COLO668 (cell line): ENCODE measurements around the gene MED16.

ENCODE experiments used
- DNase-seq: peaks from one replicate; lab custom pipeline; 2025; ENCODE audit not compliant: unreplicated experiment; lab: John Stamatoyannopoulos, UW

MED16 gene, protein sequence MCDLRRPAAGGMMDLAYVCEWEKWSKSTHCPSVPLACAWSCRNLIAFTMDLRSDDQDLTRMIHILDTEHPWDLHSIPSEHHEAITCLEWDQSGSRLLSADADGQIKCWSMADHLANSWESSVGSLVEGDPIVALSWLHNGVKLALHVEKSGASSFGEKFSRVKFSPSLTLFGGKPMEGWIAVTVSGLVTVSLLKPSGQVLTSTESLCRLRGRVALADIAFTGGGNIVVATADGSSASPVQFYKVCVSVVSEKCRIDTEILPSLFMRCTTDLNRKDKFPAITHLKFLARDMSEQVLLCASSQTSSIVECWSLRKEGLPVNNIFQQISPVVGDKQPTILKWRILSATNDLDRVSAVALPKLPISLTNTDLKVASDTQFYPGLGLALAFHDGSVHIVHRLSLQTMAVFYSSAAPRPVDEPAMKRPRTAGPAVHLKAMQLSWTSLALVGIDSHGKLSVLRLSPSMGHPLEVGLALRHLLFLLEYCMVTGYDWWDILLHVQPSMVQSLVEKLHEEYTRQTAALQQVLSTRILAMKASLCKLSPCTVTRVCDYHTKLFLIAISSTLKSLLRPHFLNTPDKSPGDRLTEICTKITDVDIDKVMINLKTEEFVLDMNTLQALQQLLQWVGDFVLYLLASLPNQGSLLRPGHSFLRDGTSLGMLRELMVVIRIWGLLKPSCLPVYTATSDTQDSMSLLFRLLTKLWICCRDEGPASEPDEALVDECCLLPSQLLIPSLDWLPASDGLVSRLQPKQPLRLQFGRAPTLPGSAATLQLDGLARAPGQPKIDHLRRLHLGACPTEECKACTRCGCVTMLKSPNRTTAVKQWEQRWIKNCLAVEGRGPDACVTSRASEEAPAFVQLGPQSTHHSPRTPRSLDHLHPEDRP

GRCh38 chr19:892894-893689 lies at the start of gene MED16, which contains the start of gene RNU6-9:
MED16 (minus strand) TSS chr19:893187; CDS start chr19:891131, 2,056 bp downstream.
RNU6-9 (plus strand) TSS chr19:893484.
- peak; percentile 95 for DNase-seq

DNA sequence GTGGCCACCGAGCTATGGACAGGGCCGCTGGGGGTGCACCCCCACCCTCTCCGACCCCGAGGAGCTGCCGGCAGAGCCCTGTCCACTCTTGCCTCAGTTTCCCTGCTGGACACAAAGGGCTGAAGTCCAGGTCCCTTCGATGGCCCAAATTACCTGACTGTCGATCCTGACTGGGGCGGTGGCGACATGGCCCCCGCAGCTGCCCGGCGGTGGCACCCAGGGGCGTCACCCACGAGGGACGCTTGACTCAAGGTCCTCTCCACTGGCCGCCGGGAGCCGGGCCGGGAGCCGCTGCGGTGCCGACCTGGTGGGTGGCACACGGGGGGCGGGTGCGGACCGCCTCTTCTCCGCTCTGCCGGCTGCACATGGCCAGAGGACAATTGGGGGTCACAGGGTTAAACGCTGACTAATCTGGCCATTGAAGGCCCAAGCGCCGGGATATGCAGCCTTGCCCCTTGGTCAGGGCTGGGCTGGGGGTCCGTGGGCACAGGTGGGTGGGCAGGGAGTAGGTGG lies 49.2 kb upstream of the MED16 start:
- no peak for DNase-seq

GRCh38 chr19:941292-942132 lies 48.5 kb upstream of the MED16 start:
- no peak for DNase-seq

DNA sequence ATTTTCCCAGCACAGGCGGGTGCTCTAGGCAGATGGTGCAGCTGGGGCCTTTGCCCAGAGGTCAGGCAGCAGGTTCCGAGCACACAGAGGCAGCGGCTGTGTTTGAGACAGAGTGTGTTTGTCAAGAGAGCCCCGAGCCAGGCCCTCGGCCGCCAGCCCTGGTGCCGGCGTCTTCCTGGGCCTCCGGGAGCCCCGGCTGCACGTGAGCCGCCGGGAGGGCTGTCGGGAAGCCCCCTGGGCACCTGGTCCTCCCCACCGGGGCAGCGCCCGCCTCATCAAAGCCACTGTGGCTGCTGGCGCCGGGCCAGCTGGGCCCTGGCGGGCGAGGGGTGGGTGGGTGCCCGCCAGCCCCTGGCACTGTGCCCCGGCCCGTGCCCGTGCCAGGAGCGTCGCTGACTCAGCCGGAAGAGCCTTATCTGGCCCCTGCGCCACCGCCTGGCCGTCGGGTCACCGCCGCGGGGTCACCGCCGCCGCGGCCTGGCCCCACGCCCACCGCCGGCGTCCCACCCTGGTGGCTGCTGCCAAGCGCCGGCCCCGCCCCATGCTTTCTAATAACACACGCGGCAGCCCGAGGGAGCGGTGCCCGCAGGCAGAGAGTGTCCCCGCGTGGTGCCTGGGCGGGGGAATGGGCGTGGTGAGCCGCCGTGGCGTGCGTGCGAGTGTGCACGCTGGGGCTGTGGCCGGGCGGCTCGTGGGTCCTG lies 47.8 kb upstream of the MED16 start:
- peak; percentile 84 for DNase-seq

DNA sequence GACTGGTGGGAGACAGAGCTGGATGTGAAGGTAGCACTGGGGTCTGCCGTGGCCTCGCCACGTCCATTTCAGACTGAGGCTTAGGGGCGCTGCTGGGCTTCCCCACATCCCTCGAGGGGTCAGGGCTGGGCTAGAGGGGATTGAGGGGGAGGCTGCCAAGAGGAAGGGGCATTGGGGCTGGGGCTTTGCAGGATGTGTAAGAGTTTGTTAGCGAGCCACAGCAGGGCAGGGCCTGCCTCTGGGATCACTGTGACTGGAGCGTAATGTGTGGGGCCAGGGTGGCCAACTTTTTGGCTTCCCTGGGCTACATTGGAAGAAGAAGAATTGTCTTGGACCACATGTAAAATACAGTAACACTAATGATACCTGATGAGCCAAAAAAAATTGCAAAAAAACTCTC lies 46.9 kb upstream of the MED16 start:
- DNase-seq, result no peak

- DNase-seq, result no peak
Measured at GRCh38 chr19:939439-939838, 46.5 kb upstream of the MED16 start.

GRCh38 chr19:938233-938923 lies 45.4 kb upstream of the MED16 start:
- no peak for DNase-seq

DNA sequence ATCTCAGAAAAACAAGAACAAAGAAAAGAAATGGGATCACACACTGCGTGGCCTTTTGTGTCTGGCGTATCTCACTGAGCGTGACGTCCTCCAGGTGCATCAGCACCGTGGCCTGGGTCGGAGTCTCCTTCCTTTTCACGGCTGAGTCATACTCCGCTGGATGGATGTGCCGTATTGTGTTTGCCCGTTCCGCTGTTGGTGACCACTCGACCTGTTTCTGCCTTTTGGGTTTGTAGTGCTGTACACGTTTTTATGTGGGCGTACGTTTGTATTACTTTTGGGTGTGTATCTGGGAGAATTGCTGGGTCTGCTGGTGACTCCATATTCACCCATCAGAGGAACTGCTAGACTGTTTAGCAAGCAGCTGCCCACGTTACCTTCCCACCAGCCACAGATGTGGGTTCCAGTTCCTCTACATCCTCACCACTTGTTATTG lies 44.3 kb upstream of the MED16 start:
- DNase-seq, result no peak

DNA sequence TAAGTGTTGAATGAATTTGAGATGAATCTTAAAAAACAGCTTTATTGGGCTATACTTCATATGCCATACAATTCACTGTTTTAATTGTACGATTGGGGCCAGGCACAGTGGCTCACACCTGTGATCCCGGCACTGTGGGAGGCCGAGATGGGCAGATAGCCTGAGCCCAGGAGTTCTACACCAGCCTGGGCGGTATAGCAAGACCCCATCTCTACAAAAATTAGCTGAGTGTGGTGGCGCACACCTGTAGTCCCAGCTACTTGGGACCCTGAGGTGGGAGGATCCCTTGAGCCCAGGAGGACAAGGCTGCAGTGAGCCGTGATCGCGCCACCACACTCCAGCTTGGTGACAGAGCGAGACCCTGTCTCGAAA lies 43.2 kb upstream of the MED16 start:
- DNase-seq, result no peak

DNA sequence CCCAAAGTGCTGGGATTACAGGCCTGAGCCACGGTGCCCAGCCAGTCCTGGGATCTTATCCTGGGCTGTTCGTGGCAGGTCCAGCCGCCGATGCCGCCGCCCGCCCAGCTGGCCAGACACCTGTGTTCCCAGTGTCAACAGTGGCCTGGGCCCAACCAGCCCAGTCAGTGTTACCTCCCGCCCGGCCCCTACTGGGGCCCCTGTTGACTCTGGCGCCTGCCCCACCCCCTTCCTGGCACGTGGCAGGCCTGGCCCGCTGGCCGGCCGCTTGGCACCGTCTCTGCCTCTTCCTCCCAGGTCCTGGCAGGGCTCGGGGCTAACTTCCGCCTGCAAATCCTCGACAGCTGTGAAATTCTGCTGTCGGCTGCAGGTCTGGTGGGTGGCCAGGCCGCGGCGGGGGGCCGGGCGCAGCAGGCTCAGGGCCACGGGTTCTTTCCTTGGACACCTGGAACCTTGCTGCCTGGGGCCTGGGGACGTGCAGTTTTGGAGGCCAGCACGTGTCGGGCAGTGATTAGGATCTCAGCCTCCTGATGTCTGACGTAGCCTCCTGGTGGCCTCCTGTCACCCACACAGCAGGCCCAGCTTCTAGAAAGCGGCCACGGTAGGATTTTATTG lies 42.0 kb upstream of the MED16 start:
- peak; percentile 95 for DNase-seq

GRCh38 chr19:934197-934840 lies 41.3 kb upstream of the MED16 start:
- DNase-seq, result no peak

GRCh38 chr19:933553-933882 lies 40.5 kb upstream of the MED16 start:
- no peak for DNase-seq

DNA sequence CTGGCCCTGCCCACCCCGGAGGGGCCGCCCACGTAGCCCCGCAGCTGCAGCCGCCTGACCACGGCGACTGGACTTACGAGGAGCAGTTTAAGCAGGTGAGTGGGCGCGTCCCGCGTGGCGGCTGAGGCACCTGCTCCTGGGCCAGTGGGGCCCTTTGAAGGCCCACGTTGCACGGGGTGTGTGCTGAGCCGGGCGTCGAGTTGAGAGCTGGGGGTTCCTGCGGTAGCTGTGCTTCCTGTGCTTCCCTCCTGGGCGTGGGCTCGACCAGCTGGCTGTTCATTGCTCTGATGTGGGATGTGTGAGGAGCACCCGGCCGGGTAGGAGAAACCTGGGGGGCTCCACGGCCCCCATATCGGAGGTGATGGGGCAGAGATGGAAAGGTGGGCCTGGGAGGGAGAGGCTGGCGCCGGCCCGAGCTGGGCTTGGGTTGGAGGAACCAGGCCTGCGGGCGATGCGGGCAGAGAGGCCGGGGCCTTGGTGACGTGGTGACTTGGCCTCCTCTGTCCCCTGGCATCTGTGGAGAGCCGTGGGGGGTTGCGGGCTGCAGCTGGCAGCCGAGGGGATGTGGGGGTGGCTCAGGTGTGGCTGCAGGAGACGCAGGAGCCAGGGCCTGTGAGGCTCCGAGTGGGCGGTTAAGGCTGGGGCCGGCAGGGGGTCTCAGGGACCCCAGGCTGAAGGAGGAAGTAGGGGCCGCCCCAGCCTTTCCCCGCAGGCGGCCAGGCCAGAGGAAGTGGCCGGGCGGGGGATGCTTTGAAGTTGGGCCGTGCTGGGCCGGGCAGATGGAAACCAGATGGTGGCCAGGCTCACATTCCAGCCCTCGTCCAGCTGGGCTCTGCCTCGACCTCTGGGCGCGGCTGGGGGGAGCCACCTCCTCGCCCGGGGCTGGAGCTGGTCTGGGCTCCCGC lies 39.9 kb upstream of the MED16 start:
- DNase-seq, result peak; percentile 38

- no peak for DNase-seq
Measured at GRCh38 chr19:931860-932647, 39.1 kb upstream of the MED16 start.

GRCh38 chr19:929891-930258 lies 36.9 kb upstream of the MED16 start:
- DNase-seq, result no peak

DNA sequence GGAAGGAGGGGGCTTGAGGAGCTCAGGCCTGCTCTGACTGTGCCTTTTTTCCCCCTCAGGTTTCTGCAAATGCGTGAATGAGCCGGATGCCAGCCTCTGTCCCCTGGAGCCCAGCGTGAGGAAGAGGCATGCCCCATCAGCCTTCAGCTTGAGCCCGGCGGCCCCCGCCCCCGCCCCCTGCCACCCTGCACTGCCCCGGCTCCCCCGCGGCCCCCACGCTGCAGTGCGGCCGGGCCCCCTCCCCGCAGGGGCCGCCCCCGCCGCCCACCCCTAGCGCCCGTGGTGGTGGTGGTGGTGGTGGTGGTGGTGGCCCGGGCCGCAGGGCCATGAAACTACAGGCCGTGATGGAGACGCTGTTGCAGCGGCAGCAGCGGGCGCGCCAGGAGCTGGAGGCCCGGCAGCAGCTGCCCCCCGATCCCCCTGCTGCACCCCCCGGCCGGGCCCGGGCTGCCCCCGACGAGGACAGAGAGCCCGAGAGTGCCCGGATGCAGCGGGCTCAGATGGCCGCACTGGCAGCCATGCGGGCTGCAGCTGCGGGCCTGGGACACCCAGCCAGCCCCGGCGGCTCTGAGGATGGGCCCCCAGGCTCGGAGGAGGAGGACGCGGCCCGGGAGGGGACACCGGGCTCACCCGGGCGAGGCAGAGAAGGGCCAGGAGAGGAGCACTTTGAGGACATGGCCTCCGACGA lies 36.4 kb upstream of the MED16 start:
- DNase-seq, result no peak
